Panc1 (cell line): ENCODE data around the gene SEMA4D.

Experiments used
- CTCF ChIP-seq: fragments of 450-650 bp; IDR thresholded peaks from 2 replicates; pipeline ENCODE4 v1.5.1; 2017; ENCODE audit warnings: mild to moderate bottlenecking
- POLR2AphosphoS5 ChIP-seq: IDR thresholded peaks from 2 replicates; pipeline ENCODE4 v1.6.1; 2012; ENCODE audit warnings: mild to moderate bottlenecking, low read depth, low read length, moderate library complexity
- REST ChIP-seq, 2 experiments: IDR thresholded peaks; 2 replicates each; pipeline ENCODE4 v1.6.1; 2011 to 2012; ENCODE audit warnings: low read depth in 2 of 2, control low read depth in 1 of 2, low read length in 1 of 2, mild to moderate bottlenecking in 1 of 2, moderate library complexity in 1 of 2; ENCODE audit not compliant: insufficient read depth in 1 of 2
- SIN3A ChIP-seq: IDR thresholded peaks from 2 replicates; pipeline ENCODE4 v1.6.1; 2012; ENCODE audit warnings: low read depth, mild to moderate bottlenecking, low read length, moderate library complexity, borderline replicate concordance; ENCODE audit not compliant: insufficient read depth

GRCh38 chr9:89547000-89547399, 49.1 kb upstream of the SEMA4D start:
- no peak for TF ChIP-seq CTCF
- TF ChIP-seq POLR2AphosphoS5 = no peak
- no peak for TF ChIP-seq REST (IDR thresholded peaks at IDR 0.05; ENCODE audit: insufficient read depth in 1 of 2, low read depth in 2 of 2, low read length in 1 of 2)
- no peak for TF ChIP-seq SIN3A
